Small intestine (tissue), 7 donors: ENCODE results near the gene SORCS2. TPM values are rescaled to one million over a fixed set of nuclear protein-coding genes. Genes with fewer than 3 reads are reported as not detected.

ENCODE experiments used
- DNase-seq, 2 donors: peaks; one replicate each; pipeline versions ENCODE4 v3.0.0 to v3.0.0-alpha.2; 2013
- FAIRE-seq: peaks from 2 replicates; lab custom pipeline; 2012; peaks lifted over from hg19 to GRCh38; lab: Jason Lieb, UNC
- H3K27ac ChIP-seq, 3 donors: one replicate each; pipeline ENCODE4 v1.5.1; 2013; ENCODE audit warnings: low read length in 2 of 3, mild to moderate bottlenecking in 2 of 3, control low read depth in 1 of 3, inconsistent platforms in 1 of 3, low read depth in 1 of 3, moderate library complexity in 1 of 3
- H3K27me3 ChIP-seq, 3 donors: one replicate each; pipeline ENCODE4 v1.6.1; 2013; ENCODE audit warnings: low read length in 3 of 3, inconsistent platforms in 1 of 3; ENCODE audit not compliant: control insufficient read depth in 3 of 3, insufficient read depth in 3 of 3
- H3K36me3 ChIP-seq, 3 donors: one replicate each; pipeline ENCODE4 v1.6.1; 2013; ENCODE audit warnings: low read length in 3 of 3, inconsistent platforms in 1 of 3, low read depth in 1 of 3, mild to moderate bottlenecking in 1 of 3, moderate library complexity in 1 of 3; ENCODE audit not compliant: control insufficient read depth in 3 of 3, insufficient read depth in 2 of 3
- H3K4me1 ChIP-seq, 3 donors: one replicate each; pipeline ENCODE4 v1.6.1; 2013; ENCODE audit warnings: low read length in 2 of 3, inconsistent platforms in 1 of 3, low read depth in 1 of 3, mild to moderate bottlenecking in 1 of 3, moderate library complexity in 1 of 3; ENCODE audit not compliant: control insufficient read depth in 3 of 3, insufficient read depth in 2 of 3
- H3K4me3 ChIP-seq, 3 donors: one replicate each; pipeline ENCODE4 v1.5.1; 2013; ENCODE audit warnings: low read length in 3 of 3, control low read depth in 1 of 3, inconsistent platforms in 1 of 3, low read depth in 1 of 3, mild to moderate bottlenecking in 1 of 3, moderate library complexity in 1 of 3
- H3K9me3 ChIP-seq, 2 donors: one replicate each; pipeline ENCODE4 v1.6.1; 2013; ENCODE audit warnings: low read depth in 1 of 2, low read length in 1 of 2; ENCODE audit not compliant: control insufficient read depth in 2 of 2, insufficient read depth in 1 of 2
- WGBS, 3 donors: extraction: QIAGEN DNeasy Blood & Tissue Kit; methylation state at CpG; one replicate each; pipeline ENCODE4 v1.1.7; 2013; 5-methylcytosine and 5-hydroxymethylcytosine counted together
- polyA plus RNA-seq, 4 donors: library from polyadenylated mRNA; stranded (reverse) in 3 of 4; unstranded in 1 of 4; fragments of 200-250 nt in 3 of 4; fragments of 120-200 nt in 1 of 4; gene quantifications; one replicate each; pipeline versions ENCODE4 v1.2.1 to v1.2.3, GENCODE V29; 2013
- donor health status: healthy with polysubstance abuse.
- donor health status: control.
- donor health status: control.
- donor health status: Bipolar disorder and iron deficiency.
- donor health status: healthy.

SORCS2 gene
- polyA plus RNA-seq, 4 donors = 0.63 to 3.3 (median 2.2) TPM; not detected in 1

DNA sequence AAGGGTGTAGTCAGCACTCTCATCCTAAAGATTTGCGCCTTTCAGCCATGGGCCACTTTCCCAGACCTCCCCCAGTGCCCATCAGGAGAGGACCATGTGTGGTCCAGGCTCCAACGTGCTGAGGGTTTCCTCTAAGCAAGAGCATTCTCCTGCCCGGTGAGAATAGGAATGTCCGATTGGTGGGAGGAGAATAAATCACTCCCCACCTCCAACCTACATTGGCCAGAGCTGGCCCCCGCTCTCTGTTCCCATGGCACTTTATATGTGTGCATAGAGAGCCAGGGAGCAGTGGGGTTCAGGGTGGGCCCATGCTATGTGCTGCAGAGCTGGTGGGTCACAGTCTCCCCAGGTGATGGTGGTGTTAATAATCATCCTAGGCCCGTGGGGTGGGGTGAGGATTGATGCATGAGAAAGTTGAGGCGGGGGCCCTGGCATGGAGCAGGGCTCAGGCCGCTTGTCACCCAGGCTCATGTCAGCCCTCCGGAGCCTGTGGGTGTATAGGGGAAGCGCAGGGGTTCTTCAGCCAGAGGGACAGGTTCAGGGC, 6.8 kb upstream of the SORCS2 start:
- DNase-seq (no peak), FAIRE-seq (no peak)
- peaks cover 0 to 5% of the 10 kb centered on the region in 2 donors for H3K9me3 ChIP-seq
- peaks cover 0 to 38% (median 7%) of the 10 kb centered on the region in 3 donors for H3K27me3 ChIP-seq
- WGBS, 3 donors = 83 to 91% (median 86%) methylated on average over 9 to 10 of the region's 10 CpGs
- no peaks in the 10 kb centered on the region for H3K4me1 ChIP-seq
- H3K4me3 ChIP-seq = no peak overlapping the region
- H3K27ac ChIP-seq = no peak overlapping the region
- H3K36me3 ChIP-seq = no peaks in the 10 kb centered on the region

DNA sequence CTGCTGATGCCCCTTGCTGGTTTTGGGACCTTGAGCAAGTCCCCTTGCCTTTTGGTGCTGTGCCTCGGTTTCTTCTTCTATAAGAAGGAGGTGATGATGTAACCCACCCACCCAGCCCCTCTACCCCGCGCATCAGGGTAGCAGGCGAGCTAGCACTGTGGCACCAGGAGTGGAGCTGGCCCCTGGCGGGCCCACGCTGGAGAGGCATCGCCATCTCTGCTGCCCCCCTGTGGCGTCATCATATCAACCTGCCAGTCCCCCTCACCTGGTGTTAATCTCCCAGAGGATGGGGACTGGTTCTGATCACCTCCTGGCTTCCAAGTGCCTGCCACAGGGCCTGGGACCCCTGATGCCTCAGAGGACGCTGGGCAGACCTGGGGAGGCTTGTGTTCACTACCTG, 6.3 kb upstream of the SORCS2 start:
- Histone ChIP-seq H3K4me1 (no peaks in the 10 kb centered on the region), H3K27me3 (peaks cover 0 to 41% (median 7%) of the 10 kb centered on the region in 3 donors), H3K4me3 (no peak overlapping the region), H3K27ac (no peak overlapping the region), H3K9me3 (peaks cover 0 to 5% of the 10 kb centered on the region in 2 donors), H3K36me3 (no peaks in the 10 kb centered on the region)
- DNase-seq = peak; percentile 19 to 45
- 34 to 45% (median 42%) methylated on average over 8 to 9 of the region's 9 CpGs for WGBS, 3 donors
- FAIRE-seq = no peak

DNA sequence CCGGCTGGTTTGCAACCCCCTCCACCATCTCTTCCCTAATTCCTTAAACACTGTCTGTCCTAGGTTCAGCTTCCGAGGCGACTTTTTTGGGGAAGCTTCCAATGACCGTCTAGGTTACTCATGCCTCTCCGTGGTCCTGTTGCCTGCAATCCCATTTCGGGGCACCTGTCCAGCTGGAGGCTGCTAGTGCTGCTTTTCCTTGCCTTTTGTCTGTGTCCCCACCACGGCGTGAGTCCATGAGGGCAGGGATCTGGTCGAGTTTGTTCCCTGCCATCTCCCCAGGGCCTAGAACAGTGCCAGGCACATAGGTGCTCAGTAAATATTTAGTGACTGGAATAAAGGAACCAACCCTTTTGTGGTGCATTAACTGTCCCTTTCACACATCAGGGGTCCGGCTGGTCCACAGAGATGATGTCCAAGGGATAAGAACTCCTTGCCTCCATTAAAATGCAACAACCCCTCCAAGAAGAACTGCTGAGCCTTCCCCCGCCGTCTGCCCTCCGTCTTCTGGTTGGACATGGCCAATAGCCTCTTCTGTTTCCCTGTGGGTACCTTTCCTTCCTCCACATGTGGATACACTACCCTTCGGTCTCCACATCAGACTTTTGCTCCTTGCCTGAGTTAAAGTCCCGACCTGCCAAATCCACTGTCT, 5.7 kb upstream of the SORCS2 start:
- H3K27me3 ChIP-seq = peaks cover 3 to 45% (median 7%) of the 10 kb centered on the region in 3 donors

DNA sequence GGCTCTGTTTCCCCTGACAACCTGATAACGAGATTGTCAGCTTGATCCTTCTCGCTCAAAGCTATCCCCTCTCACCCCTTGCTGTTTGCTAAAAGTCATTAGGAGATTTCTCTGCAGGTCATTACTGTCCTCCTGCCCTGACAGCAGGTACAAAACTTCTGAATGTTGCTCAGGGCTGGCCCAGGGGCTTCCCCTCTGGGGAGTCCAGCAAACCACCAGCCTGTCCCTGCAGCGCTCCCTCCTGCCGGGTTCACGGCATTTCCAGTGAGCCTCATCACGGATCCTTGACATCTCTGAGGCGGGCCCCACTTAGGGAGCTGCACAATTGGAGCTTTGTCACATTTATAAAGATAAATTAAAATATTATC, 5.2 kb upstream of the SORCS2 start:
- 16 to 52% (median 36%) methylated on average over 7 of the region's 7 CpGs for WGBS, 3 donors
- DNase-seq = no peak
- H3K27me3 ChIP-seq = peaks cover 3 to 50% (median 7%) of the 10 kb centered on the region in 3 donors

More for the DNA sequence above, 5.7 kb upstream of the SORCS2 start:
- whole genome bisulfite sequencing, 3 donors = 59 to 74% (median 67%) methylated on average over 15 of the region's 15 CpGs
- no peaks in the 10 kb centered on the region for H3K36me3 ChIP-seq
- H3K4me1 ChIP-seq = no peaks in the 10 kb centered on the region
- DNase-seq (no peak), FAIRE-seq (no peak)
- H3K4me3 ChIP-seq = no peak overlapping the region
- no peak overlapping the region for H3K27ac ChIP-seq
- peaks cover 0 to 5% of the 10 kb centered on the region in 2 donors for H3K9me3 ChIP-seq

DNA sequence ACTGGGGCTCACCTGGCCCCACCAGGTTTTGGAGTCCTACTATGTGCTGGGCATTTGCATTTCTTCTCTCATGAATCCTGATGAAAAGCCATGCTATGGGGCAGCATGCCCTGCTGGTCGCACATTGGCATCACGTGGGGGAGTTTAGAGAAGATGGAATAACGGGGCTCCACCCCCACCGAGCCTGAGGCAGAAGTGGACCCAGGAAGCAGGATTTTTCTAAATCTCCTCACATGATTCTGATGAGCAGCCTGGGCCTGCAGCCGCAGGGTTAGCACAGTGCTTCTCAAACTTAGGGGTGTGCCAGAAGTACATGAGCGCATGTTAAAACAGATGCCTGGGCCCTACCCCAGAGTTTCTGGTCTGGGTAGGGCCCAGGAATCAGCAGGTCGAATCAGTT, 4.6 kb upstream of the SORCS2 start:
- Histone ChIP-seq H3K9me3 (peaks cover 0 to 5% of the 10 kb centered on the region in 2 donors), H3K4me3 (no peak overlapping the region), H3K4me1 (peaks cover 0 to 5% (median 0%) of the 10 kb centered on the region in 3 donors), H3K27me3 (peaks cover 6 to 50% (median 7%) of the 10 kb centered on the region in 3 donors), H3K36me3 (no peaks in the 10 kb centered on the region), H3K27ac (no peak overlapping the region)
- WGBS, 3 donors = 56 to 78% (median 57%) methylated on average over 7 of the region's 7 CpGs
- FAIRE-seq = no peak
- DNase-seq = no peak

More for the DNA sequence above, 5.2 kb upstream of the SORCS2 start:
- H3K4me3 ChIP-seq = no peak overlapping the region
- no peaks in the 10 kb centered on the region for H3K36me3 ChIP-seq
- H3K4me1 ChIP-seq = peaks cover 0 to 4% (median 0%) of the 10 kb centered on the region in 3 donors
- H3K27ac ChIP-seq = no peak overlapping the region
- peaks cover 0 to 5% of the 10 kb centered on the region in 2 donors for H3K9me3 ChIP-seq
- no peak for FAIRE-seq

DNA sequence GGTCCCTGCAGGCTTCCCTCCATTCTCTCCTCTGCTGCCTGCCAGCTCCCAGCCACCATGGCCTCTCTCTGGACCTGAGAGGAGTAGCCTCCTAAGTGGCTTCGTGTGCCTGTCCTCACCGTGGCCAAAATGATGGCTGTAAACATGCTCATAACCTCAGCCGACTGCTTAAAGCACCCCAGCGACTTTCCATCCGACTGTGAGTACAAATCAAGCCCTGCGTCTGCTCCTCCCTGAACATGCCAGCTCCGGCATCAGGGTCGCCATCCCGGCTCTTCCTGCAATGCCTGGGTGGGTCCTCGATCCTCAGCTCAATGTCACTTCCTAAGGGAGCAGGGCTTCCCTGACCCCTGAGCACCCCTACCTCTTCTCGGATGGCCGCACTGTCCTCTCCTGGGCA, 3.3 kb upstream of the SORCS2 start:
- peaks cover 6 to 62% (median 12%) of the 10 kb centered on the region in 3 donors for H3K27me3 ChIP-seq
- peaks cover 0 to 14% (median 0%) of the 10 kb centered on the region in 3 donors for H3K4me1 ChIP-seq
- H3K4me3 ChIP-seq = no peak overlapping the region
- H3K36me3 ChIP-seq = no peaks in the 10 kb centered on the region
- peaks cover 0 to 5% of the 10 kb centered on the region in 2 donors for H3K9me3 ChIP-seq
- no peak for FAIRE-seq
- 56 to 73% (median 69%) methylated on average over 12 of the region's 12 CpGs for WGBS, 3 donors
- H3K27ac ChIP-seq = no peak overlapping the region
- no peak for DNase-seq

DNA sequence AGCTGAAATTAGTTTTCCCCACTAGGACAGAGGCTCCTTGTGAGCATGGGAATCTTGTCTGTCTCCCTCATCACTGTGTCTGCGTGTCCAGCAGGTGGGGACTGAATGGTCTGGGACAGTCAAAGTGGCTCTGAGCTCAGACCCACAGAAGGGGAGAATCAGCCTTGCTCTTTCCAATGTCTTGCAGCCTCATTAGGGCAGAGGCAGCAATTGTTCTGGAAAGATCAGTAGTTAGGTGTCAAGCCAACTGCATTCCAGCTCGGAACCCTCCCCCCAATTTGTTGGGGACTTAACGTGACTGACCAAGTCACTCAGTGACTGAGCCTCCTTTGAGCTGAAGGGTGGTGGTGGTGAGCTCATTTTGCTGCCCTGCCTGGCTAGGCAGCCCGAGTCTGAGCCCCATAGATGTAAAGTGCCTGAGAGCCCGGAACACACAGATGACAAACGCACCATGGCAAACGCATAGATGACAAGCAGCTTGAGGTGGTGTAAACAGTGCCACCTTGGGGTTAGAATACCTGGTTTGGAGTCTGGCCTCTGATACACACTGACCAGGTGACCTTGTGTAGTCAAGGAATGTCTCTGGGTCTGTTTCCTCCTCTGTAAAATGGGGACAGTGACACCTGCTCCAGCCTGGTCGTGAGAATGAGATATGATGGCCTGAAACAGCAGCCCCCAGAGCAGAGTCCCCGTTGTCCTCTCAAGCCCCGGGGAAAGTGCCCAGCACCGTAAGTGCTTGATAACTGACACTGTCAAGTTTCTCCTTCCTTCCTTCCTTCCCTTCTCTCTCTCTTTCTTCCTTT, 2.7 kb upstream of the SORCS2 start:
- Histone ChIP-seq H3K27ac (no peak overlapping the region), H3K9me3 (peaks cover 0 to 4% of the 10 kb centered on the region in 2 donors), H3K27me3 (peaks cover 6 to 68% (median 15%) of the 10 kb centered on the region in 3 donors), H3K4me3 (no peak overlapping the region), H3K36me3 (no peaks in the 10 kb centered on the region), H3K4me1 (peaks cover 0 to 14% (median 0%) of the 10 kb centered on the region in 3 donors)
- 27 to 56% (median 31%) methylated on average over 11 of the region's 11 CpGs for WGBS, 3 donors
- no peak for FAIRE-seq
- DNase-seq = peak in 1 of 2 donors; percentile 27

DNA sequence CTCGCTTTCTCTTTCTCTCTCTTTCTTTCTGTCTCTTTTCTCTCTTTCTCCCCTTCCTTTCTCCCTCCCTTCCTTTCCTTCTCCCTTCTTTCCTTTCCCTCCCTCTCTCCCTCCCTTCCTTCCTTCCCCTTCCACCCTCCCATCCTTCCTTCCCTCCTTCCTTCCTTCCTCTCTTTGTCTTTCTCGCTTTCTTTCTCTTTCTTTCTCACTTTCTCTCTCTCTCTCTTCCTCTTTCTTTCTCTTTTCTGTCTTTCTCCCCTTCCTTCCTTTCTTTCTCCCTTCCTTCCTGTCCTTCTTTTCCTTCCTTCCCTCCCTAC, 2.1 kb upstream of the SORCS2 start:
- DNase-seq (no peak), FAIRE-seq (no peak)
- no peaks in the 10 kb centered on the region for H3K9me3 ChIP-seq
- peaks cover 0 to 14% (median 0%) of the 10 kb centered on the region in 3 donors for H3K4me1 ChIP-seq
- WGBS, 3 donors = 74 to 82% (median 76%) methylated on average over 2 of the region's 2 CpGs
- no peak overlapping the region for H3K4me3 ChIP-seq
- H3K36me3 ChIP-seq = no peaks in the 10 kb centered on the region
- peaks cover 6 to 74% (median 15%) of the 10 kb centered on the region in 3 donors for H3K27me3 ChIP-seq
- no peak overlapping the region for H3K27ac ChIP-seq
